Measurements from ENCODE around the gene SERPINA10. TPM values are rescaled to one million over a fixed set of nuclear protein-coding genes. Genes with fewer than 3 reads are reported as not detected.

The SERPINA10 gene, protein sequence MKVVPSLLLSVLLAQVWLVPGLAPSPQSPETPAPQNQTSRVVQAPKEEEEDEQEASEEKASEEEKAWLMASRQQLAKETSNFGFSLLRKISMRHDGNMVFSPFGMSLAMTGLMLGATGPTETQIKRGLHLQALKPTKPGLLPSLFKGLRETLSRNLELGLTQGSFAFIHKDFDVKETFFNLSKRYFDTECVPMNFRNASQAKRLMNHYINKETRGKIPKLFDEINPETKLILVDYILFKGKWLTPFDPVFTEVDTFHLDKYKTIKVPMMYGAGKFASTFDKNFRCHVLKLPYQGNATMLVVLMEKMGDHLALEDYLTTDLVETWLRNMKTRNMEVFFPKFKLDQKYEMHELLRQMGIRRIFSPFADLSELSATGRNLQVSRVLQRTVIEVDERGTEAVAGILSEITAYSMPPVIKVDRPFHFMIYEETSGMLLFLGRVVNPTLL
- not detected for polyA plus RNA-seq

- H3K36me3 Mint-ChIP-seq: no peaks in the 10 kb centered on the region
- H3K27me3 Mint-ChIP-seq: peaks cover 3% of the 10 kb centered on the region
- H3K9me3 Mint-ChIP-seq: peaks cover 2 to 5% (median 3%) of the 10 kb centered on the region in 3 donors
- no peak within 1 kb of the TSS for H3K4me3 Mint-ChIP-seq
- no peak within 1 kb of the TSS for H3K27ac Mint-ChIP-seq
- no peaks in the 10 kb centered on the region for H3K4me1 Mint-ChIP-seq
These were observed at the start of gene SERPINA10 for GRCh38 chr14:94292872-94293577. Gene SERPINA10, minus strand, starts transcription at chr14:94293268. Its CDS starts 2,675 bp downstream, at chr14:94290593.

GRCh38 chr14:94342334-94342934 lies 49.4 kb upstream of the SERPINA10 start:
- Mint-ChIP-seq H3K4me1 (peaks cover 16 to 21% (median 18%) of the 10 kb centered on the region in 3 donors), H3K27ac (peak overlapping the region in 1 of 3 donors; percentile 14), H3K4me3 (peak overlapping the region in 1 of 4 donors; percentile 42), H3K36me3 (peaks cover 2% of the 10 kb centered on the region), H3K9me3 (peaks cover 0 to 4% (median 0%) of the 10 kb centered on the region in 3 donors), H3K27me3 (peaks cover 6% of the 10 kb centered on the region)

GRCh38 chr14:94341656-94342333 lies 48.7 kb upstream of the SERPINA10 start:
- peaks cover 14 to 21% (median 16%) of the 10 kb centered on the region in 3 donors for H3K4me1 Mint-ChIP-seq
- H3K27ac Mint-ChIP-seq: peak overlapping the region in 1 of 3 donors; percentile 14
- H3K36me3 Mint-ChIP-seq: peaks cover 2% of the 10 kb centered on the region
- H3K4me3 Mint-ChIP-seq: peak overlapping the region in 1 of 4 donors; percentile 36
- peaks cover 0 to 4% (median 0%) of the 10 kb centered on the region in 3 donors for H3K9me3 Mint-ChIP-seq
- peaks cover 6% of the 10 kb centered on the region for H3K27me3 Mint-ChIP-seq

DNA sequence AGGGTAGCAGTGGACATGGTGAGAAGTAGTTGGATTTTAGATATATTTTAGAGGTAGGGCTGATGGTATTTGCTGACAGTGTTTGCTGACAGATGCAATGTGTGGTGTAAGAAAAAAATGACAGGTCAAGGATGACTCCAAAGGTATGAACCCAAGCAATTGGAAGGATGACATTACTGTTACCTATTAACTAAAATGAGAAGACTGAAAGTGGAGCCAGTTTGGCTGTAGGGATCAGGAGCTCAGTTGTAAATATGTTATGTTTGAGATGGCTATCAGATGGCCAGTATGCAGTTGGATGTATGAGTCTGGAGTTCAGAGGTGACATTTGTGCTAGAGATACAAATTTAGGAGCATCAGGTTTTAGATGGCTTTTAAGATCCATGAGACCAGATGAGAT lies 47.5 kb upstream of the SERPINA10 start:
- Mint-ChIP-seq H3K36me3 (peaks cover 2% of the 10 kb centered on the region), H3K4me3 (no peak overlapping the region), H3K9me3 (peaks cover 0 to 4% (median 0%) of the 10 kb centered on the region in 3 donors), H3K27ac (no peak overlapping the region), H3K4me1 (peaks cover 9 to 21% (median 12%) of the 10 kb centered on the region in 3 donors), H3K27me3 (peaks cover 6% of the 10 kb centered on the region)

- peaks cover 6% of the 10 kb centered on the region for H3K27me3 Mint-ChIP-seq
- H3K27ac Mint-ChIP-seq: no peak overlapping the region
- peaks cover 0 to 4% (median 0%) of the 10 kb centered on the region in 3 donors for H3K9me3 Mint-ChIP-seq
- peaks cover 3 to 21% (median 5%) of the 10 kb centered on the region in 3 donors for H3K4me1 Mint-ChIP-seq
- H3K36me3 Mint-ChIP-seq: peaks cover 2% of the 10 kb centered on the region
- no peak overlapping the region for H3K4me3 Mint-ChIP-seq
These were observed 45.0 kb upstream of the SERPINA10 start for GRCh38 chr14:94338023-94338422.

DNA sequence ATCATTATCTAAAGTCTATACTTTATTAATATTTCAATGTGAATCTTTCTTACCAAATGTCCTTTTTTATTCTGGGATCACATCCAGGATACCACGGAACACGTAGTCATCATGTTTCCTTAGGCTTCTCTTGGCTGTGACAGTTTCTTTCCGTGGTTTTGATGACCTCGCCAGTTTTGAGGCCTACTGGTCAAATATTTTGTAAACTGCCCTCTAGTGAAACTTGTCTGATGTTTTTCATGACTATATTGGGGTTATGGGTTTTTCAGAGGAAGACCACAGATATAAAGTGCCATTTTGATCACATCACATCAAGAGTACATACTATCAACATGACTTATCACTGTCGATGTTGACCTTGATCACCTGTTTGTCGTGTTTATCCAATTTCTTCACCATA lies 44.2 kb upstream of the SERPINA10 start:
- H3K27me3 Mint-ChIP-seq: peaks cover 6% of the 10 kb centered on the region
- peaks cover 1 to 17% (median 4%) of the 10 kb centered on the region in 3 donors for H3K4me1 Mint-ChIP-seq
- no peak overlapping the region for H3K27ac Mint-ChIP-seq
- H3K4me3 Mint-ChIP-seq: no peak overlapping the region
- peaks cover 2% of the 10 kb centered on the region for H3K36me3 Mint-ChIP-seq
- H3K9me3 Mint-ChIP-seq: peaks cover 0 to 4% (median 0%) of the 10 kb centered on the region in 3 donors

- Mint-ChIP-seq H3K4me3 (no peak overlapping the region), H3K4me1 (no peaks in the 10 kb centered on the region), H3K27ac (no peak overlapping the region), H3K9me3 (peaks cover 0 to 4% (median 0%) of the 10 kb centered on the region in 3 donors), H3K27me3 (no peaks in the 10 kb centered on the region), H3K36me3 (no peaks in the 10 kb centered on the region)
These were observed 41.8 kb upstream of the SERPINA10 start for GRCh38 chr14:94334872-94335271.

DNA sequence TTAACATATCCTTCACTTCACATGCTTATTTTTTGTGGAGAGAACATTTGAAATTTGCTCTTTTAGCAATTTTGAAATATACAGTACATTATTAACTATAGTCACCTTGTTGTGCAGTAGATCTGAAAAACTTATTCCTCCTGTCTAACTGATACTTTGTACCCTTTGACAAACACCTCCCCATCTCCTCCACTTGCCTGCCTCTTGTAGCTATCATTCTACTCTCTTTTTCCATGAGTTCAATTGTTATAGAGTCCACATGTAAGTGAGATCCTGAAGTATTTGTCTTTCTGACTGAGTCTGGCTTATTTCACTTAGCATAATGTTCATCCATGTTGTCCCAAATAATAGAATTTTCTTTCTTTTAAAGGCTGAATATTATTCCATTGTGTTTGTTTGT lies 39.5 kb upstream of the SERPINA10 start:
- Mint-ChIP-seq H3K9me3 (peaks cover 0 to 6% (median 0%) of the 10 kb centered on the region in 3 donors), H3K27ac (no peak overlapping the region), H3K36me3 (no peaks in the 10 kb centered on the region), H3K4me3 (peak overlapping the region in 1 of 4 donors; percentile 2), H3K27me3 (no peaks in the 10 kb centered on the region), H3K4me1 (no peaks in the 10 kb centered on the region)

GRCh38 chr14:94332063-94332583 lies 39.1 kb upstream of the SERPINA10 start:
- Mint-ChIP-seq H3K4me3 (no peak overlapping the region), H3K9me3 (peaks cover 0 to 8% (median 0%) of the 10 kb centered on the region in 3 donors), H3K36me3 (no peaks in the 10 kb centered on the region), H3K27me3 (no peaks in the 10 kb centered on the region), H3K27ac (no peak overlapping the region), H3K4me1 (no peaks in the 10 kb centered on the region)

- peaks cover 0 to 10% (median 0%) of the 10 kb centered on the region in 3 donors for H3K9me3 Mint-ChIP-seq
- no peaks in the 10 kb centered on the region for H3K4me1 Mint-ChIP-seq
- no peaks in the 10 kb centered on the region for H3K27me3 Mint-ChIP-seq
- no peak overlapping the region for H3K27ac Mint-ChIP-seq
- H3K4me3 Mint-ChIP-seq: no peak overlapping the region
- no peaks in the 10 kb centered on the region for H3K36me3 Mint-ChIP-seq
These were observed 38.4 kb upstream of the SERPINA10 start for GRCh38 chr14:94331462-94331861.

GRCh38 chr14:94330857-94331256 lies 37.8 kb upstream of the SERPINA10 start:
- H3K27ac Mint-ChIP-seq: no peak overlapping the region
- no peak overlapping the region for H3K4me3 Mint-ChIP-seq
- H3K9me3 Mint-ChIP-seq: peaks cover 0 to 11% (median 0%) of the 10 kb centered on the region in 3 donors
- H3K4me1 Mint-ChIP-seq: no peaks in the 10 kb centered on the region
- H3K27me3 Mint-ChIP-seq: no peaks in the 10 kb centered on the region
- H3K36me3 Mint-ChIP-seq: no peaks in the 10 kb centered on the region

GRCh38 chr14:94330432-94330831 lies 37.4 kb upstream of the SERPINA10 start:
- Mint-ChIP-seq H3K9me3 (peaks cover 0 to 11% (median 0%) of the 10 kb centered on the region in 3 donors), H3K4me1 (no peaks in the 10 kb centered on the region), H3K27me3 (no peaks in the 10 kb centered on the region), H3K27ac (no peak overlapping the region), H3K4me3 (no peak overlapping the region), H3K36me3 (no peaks in the 10 kb centered on the region)

- Mint-ChIP-seq H3K4me1 (no peaks in the 10 kb centered on the region), H3K4me3 (no peak overlapping the region)
These were observed 36.8 kb upstream of the SERPINA10 start for GRCh38 chr14:94329857-94330256.

DNA sequence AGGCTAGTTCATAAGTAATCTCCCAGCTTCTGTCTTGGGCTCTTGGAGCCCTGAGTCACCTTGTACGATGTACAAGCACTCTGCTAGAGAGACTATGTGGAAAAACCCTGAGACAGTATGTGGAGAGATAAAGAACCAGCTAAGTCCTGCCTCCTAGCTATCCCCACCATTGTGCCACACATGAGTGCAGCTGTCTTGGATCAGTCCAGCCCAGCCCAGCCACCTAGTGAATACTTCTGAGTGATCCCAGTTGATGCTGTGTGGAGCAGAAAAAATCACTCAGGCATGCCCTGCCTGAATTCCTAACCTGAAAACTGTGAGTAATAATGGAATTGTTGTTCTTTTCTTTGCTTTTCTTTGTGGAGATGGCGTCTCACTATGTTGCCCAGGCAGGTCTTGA lies 35.1 kb upstream of the SERPINA10 start:
- Mint-ChIP-seq H3K4me1 (no peaks in the 10 kb centered on the region), H3K4me3 (no peak overlapping the region), H3K27me3 (no peaks in the 10 kb centered on the region), H3K27ac (no peak overlapping the region), H3K9me3 (peaks cover 0 to 11% (median 0%) of the 10 kb centered on the region in 3 donors), H3K36me3 (no peaks in the 10 kb centered on the region)

More at GRCh38 chr14:94329857-94330256, 36.8 kb upstream of the SERPINA10 start:
- H3K27ac Mint-ChIP-seq: no peak overlapping the region
- H3K36me3 Mint-ChIP-seq: no peaks in the 10 kb centered on the region
- H3K27me3 Mint-ChIP-seq: no peaks in the 10 kb centered on the region
- peaks cover 0 to 11% (median 0%) of the 10 kb centered on the region in 3 donors for H3K9me3 Mint-ChIP-seq
